ENCODE results near the gene HDLBP.

DNA sequence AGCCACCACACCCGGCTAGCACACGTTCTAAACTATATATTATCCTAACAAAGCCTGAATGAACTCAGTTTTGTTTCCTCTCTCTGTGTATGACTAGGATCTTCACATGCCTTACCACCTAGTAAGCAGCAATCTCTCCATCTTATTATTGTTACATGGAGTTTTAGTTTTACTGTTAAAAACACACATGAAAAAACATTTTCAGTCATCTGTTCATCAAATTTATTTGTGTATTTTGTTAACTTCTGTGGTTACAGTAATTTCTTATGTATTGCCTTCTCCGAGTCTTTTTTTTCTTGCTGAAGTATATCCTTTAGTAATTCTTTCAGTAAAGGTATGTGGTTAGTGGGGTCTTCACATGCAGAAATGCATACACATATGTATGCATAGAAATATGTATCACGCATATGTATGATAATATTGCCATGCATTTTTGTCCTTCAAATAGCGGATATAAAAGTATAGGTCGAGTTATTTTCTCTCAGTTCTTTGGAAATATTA is 95.6 kb downstream of the HDLBP start:
- TF ChIP-seq, protein P1, sequence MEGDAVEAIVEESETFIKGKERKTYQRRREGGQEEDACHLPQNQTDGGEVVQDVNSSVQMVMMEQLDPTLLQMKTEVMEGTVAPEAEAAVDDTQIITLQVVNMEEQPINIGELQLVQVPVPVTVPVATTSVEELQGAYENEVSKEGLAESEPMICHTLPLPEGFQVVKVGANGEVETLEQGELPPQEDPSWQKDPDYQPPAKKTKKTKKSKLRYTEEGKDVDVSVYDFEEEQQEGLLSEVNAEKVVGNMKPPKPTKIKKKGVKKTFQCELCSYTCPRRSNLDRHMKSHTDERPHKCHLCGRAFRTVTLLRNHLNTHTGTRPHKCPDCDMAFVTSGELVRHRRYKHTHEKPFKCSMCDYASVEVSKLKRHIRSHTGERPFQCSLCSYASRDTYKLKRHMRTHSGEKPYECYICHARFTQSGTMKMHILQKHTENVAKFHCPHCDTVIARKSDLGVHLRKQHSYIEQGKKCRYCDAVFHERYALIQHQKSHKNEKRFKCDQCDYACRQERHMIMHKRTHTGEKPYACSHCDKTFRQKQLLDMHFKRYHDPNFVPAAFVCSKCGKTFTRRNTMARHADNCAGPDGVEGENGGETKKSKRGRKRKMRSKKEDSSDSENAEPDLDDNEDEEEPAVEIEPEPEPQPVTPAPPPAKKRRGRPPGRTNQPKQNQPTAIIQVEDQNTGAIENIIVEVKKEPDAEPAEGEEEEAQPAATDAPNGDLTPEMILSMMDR (IDR thresholded peaks at IDR 0.05): no peak
- TF ChIP-seq POLR2AphosphoS5 (IDR thresholded peaks at IDR 0.05; ENCODE audit: insufficient read depth in 1 of 2, low read depth in 1 of 2) (no peak), POLR2A (IDR thresholded peaks at IDR 0.05) (no peak)
